ENCODE measurements around the gene AKAP13. TPM values are rescaled to one million over a fixed set of nuclear protein-coding genes. Genes with fewer than 3 reads are reported as not detected.
A peak's percentile ranks its signal among the peaks of the same experiment; 100 is the strongest.

The AKAP13 gene
- total RNA-seq, 3 donors from 2014 or later: 198 to 331 (median 259) TPM

GRCh38 chr15:85780225-85780985 is 400.0 kb downstream of the AKAP13 start:
- Histone ChIP-seq H3K9me3 (no peaks in the 10 kb centered on the region), H3K27me3 (no peaks in the 10 kb centered on the region), H3K27ac (peak overlapping the region in 1 of 2 donors; percentile 9), H3K36me3 (no peaks in the 10 kb centered on the region), H3K4me3 (no peak overlapping the region), H3K4me1 (peaks cover 0 to 3% of the 10 kb centered on the region in 2 donors)
- intact Hi-C loops (cut with DNase I; ENCODE audit: low total_unique reads): no loop called here
- DNase-seq (ENCODE audit: low spot score in 2 of 2): no peak
- no peak for TF ChIP-seq CTCF (IDR thresholded peaks at IDR 0.05)
- no peak for TF ChIP-seq POLR2AphosphoS5 (IDR thresholded peaks at IDR 0.05)

GRCh38 chr15:85781099-85781498 is 400.7 kb downstream of the AKAP13 start:
- H3K36me3 ChIP-seq: no peaks in the 10 kb centered on the region
- H3K4me1 ChIP-seq: peaks cover 0 to 10% of the 10 kb centered on the region in 2 donors
- no peaks in the 10 kb centered on the region for H3K27me3 ChIP-seq
- H3K9me3 ChIP-seq: no peaks in the 10 kb centered on the region
- H3K4me3 ChIP-seq: no peak overlapping the region
- TF ChIP-seq POLR2AphosphoS5 (IDR thresholded peaks at IDR 0.05) (no peak), CTCF (IDR thresholded peaks at IDR 0.05) (no peak), POLR2A (IDR thresholded peaks at IDR 0.05) (no peak)
- no peak for DNase-seq (ENCODE audit: low spot score in 2 of 2)
- intact Hi-C loops (cut with DNase I; ENCODE audit: low total_unique reads): no loop called here
- peak overlapping the region in 1 of 2 donors; percentile 28 for H3K27ac ChIP-seq

- Histone ChIP-seq H3K36me3 (no peaks in the 10 kb centered on the region), H3K27ac (no peak overlapping the region), H3K9me3 (no peaks in the 10 kb centered on the region), H3K4me3 (no peak overlapping the region), H3K4me1 (peaks cover 4 to 16% of the 10 kb centered on the region in 2 donors), H3K27me3 (no peaks in the 10 kb centered on the region)
- no peak for DNase-seq (ENCODE audit: low spot score in 2 of 2)
- intact Hi-C loops (cut with DNase I; ENCODE audit: low total_unique reads): no loop called here
- TF ChIP-seq POLR2A (IDR thresholded peaks at IDR 0.05) (no peak), CTCF (IDR thresholded peaks at IDR 0.05) (no peak), POLR2AphosphoS5 (IDR thresholded peaks at IDR 0.05) (no peak)
These were observed 401.7 kb downstream of the AKAP13 start for GRCh38 chr15:85782064-85782463.

GRCh38 chr15:85785887-85786780 is 405.7 kb downstream of the AKAP13 start:
- H3K27ac ChIP-seq: peak overlapping the region; percentile 84 to 86
- H3K36me3 ChIP-seq: no peaks in the 10 kb centered on the region
- TF ChIP-seq POLR2A (IDR thresholded peaks at IDR 0.05) (no peak), POLR2AphosphoS5 (IDR thresholded peaks at IDR 0.05) (no peak), CTCF (IDR thresholded peaks at IDR 0.05) (no peak)
- no peaks in the 10 kb centered on the region for H3K27me3 ChIP-seq
- peaks cover 4 to 16% of the 10 kb centered on the region in 2 donors for H3K4me1 ChIP-seq
- intact Hi-C loops (cut with DNase I; ENCODE audit: low total_unique reads): no loop called here
- peak in 1 of 2 donors; percentile 50 for DNase-seq (ENCODE audit: low spot score in 2 of 2)
- no peaks in the 10 kb centered on the region for H3K9me3 ChIP-seq
- peak overlapping the region in 1 of 3 donors; percentile 0 for H3K4me3 ChIP-seq

GRCh38 chr15:85786781-85787114 is 406.3 kb downstream of the AKAP13 start:
- Histone ChIP-seq H3K27me3 (no peaks in the 10 kb centered on the region), H3K4me1 (peaks cover 4 to 16% of the 10 kb centered on the region in 2 donors), H3K36me3 (no peaks in the 10 kb centered on the region), H3K27ac (peak overlapping the region; percentile 84 to 86), H3K4me3 (no peak overlapping the region), H3K9me3 (no peaks in the 10 kb centered on the region)
- DNase-seq (ENCODE audit: low spot score in 2 of 2): no peak
- TF ChIP-seq POLR2AphosphoS5 (IDR thresholded peaks at IDR 0.05) (no peak), POLR2A (IDR thresholded peaks at IDR 0.05) (no peak), CTCF (IDR thresholded peaks at IDR 0.05) (no peak)
- intact Hi-C loops (cut with DNase I; ENCODE audit: low total_unique reads): no loop called here

Data from breast epithelium (tissue), 4 donors.